H1 (cell line): ENCODE measurements around the gene ALG10. TPM values are rescaled to one million over a fixed set of nuclear protein-coding genes. Genes with fewer than 3 reads are reported as not detected.

Source experiments
- CTCF ChIA-PET: fragments of 300-600 bp; sonication (Branson Sonifier 250); formaldehyde crosslinking; loops from one replicate; lab custom pipeline; 2021; ENCODE audit not compliant: partially characterized antibody; lab: Charles Lee
- POLR2A ChIA-PET: fragments of 300-600 bp; sonication (Branson Sonifier 250); formaldehyde crosslinking; loops from one replicate; lab custom pipeline; 2021; ENCODE audit warnings: inconsistent platforms; ENCODE audit not compliant: partially characterized antibody; lab: Charles Lee
- DNase-seq, 2 experiments: peaks; one replicate each; pipeline versions ENCODE4 v3.0.0 to v3.0.0-alpha.2; 2010 to 2022; ENCODE audit warnings: low spot score in 2 of 2, low read depth in 1 of 2, mixed read lengths in 1 of 2
- FAIRE-seq: peaks from 2 replicates; lab custom pipeline; 2011; peaks lifted over from hg19 to GRCh38; lab: Jason Lieb, UNC
- H2AFZ ChIP-seq: 2 replicates; pipeline ENCODE4 v1.8.1; 2012; ENCODE audit warnings: low read length, inconsistent platforms
- H2AK5ac ChIP-seq: 2 replicates; pipeline ENCODE4 v1.6.1; 2013; ENCODE audit warnings: low read depth, low read length
- H2BK120ac ChIP-seq: replicated peaks from 2 replicates; pipeline ENCODE3; 2013; ENCODE audit warnings: low read depth, low read length, inconsistent platforms
- H2BK12ac ChIP-seq: 2 replicates; pipeline ENCODE4 v1.6.1; 2013; ENCODE audit warnings: low read depth, low read length
- H2BK15ac ChIP-seq: 2 replicates; pipeline ENCODE4 v1.6.1; 2013; ENCODE audit warnings: low read length
- H2BK20ac ChIP-seq: 2 replicates; pipeline ENCODE4 v1.6.1; 2013; ENCODE audit warnings: low read length
- H2BK5ac ChIP-seq: 2 replicates; pipeline ENCODE4 v1.6.1; 2013; ENCODE audit warnings: low read depth, low read length
- H3K14ac ChIP-seq: 2 replicates; pipeline ENCODE4 v1.6.1; 2013; ENCODE audit warnings: inconsistent platforms; ENCODE audit not compliant: insufficient read length
- H3K18ac ChIP-seq: 2 replicates; pipeline ENCODE4 v1.6.1; 2013; ENCODE audit warnings: low read length; ENCODE audit errors: extremely low read depth
- H3K23ac ChIP-seq: 2 replicates; pipeline ENCODE4 v1.6.1; 2013; ENCODE audit warnings: inconsistent platforms; ENCODE audit not compliant: insufficient read length
- H3K23me2 ChIP-seq: 2 replicates; pipeline ENCODE4 v1.6.1; 2013; ENCODE audit warnings: low read depth, low read length
- H3K27ac ChIP-seq: 2 replicates; pipeline ENCODE4 v1.6.1; 2011; ENCODE audit warnings: low read depth, low read length, inconsistent platforms
- H3K27me3 ChIP-seq, 4 experiments: replicated peaks in 1 of 4; 1 replicate in 1 of 4; 2 replicates in 3 of 4; pipeline versions ENCODE4 v1.6.1 to v1.8.1; 2011 to 2013; ENCODE audit warnings: low read length in 3 of 4, mild to moderate bottlenecking in 3 of 4, inconsistent platforms in 2 of 4, mixed read lengths in 2 of 4, moderate library complexity in 1 of 4; ENCODE audit not compliant: control insufficient read depth in 3 of 4, insufficient read depth in 3 of 4; ENCODE audit errors: extremely low read depth in 1 of 4
- H3K36me3 ChIP-seq, 4 experiments: 2 replicates each; pipeline versions ENCODE4 v1.6.1 to v1.8.1; 2011 to 2013; ENCODE audit warnings: mild to moderate bottlenecking in 4 of 4, low read length in 3 of 4, moderate library complexity in 2 of 4, control low read depth in 1 of 4, inconsistent platforms in 1 of 4; ENCODE audit not compliant: insufficient read depth in 4 of 4, control insufficient read depth in 2 of 4
- H3K4ac ChIP-seq: replicated peaks from 2 replicates; pipeline ENCODE3; 2013; ENCODE audit warnings: low read length, low read depth, mixed read lengths, inconsistent platforms; ENCODE audit not compliant: insufficient read length
- H3K4me1 ChIP-seq, 4 experiments: replicated peaks in 1 of 4; 1 replicate in 1 of 4; 2 replicates in 3 of 4; pipeline versions ENCODE4 v1.6.1 to v1.8.1; 2011 to 2013; ENCODE audit warnings: low read length in 3 of 4, inconsistent platforms in 2 of 4, mixed read lengths in 1 of 4; ENCODE audit not compliant: insufficient read depth in 4 of 4, control insufficient read depth in 3 of 4
- H3K4me2 ChIP-seq, 2 experiments: 2 replicates each; pipeline versions ENCODE4 v1.6.1 to v1.8.1; 2011 to 2013; ENCODE audit warnings: low read depth in 2 of 2, low read length in 2 of 2, control low read depth in 1 of 2, inconsistent platforms in 1 of 2, mild to moderate bottlenecking in 1 of 2; ENCODE audit not compliant: insufficient read depth in 1 of 2
- H3K4me3 ChIP-seq, 4 experiments: fragments of 200-600, 300-600 bp in 1 of 4; sonication (generic), shearing (Covaris generic), sonication (Bioruptor Twin) in 1 of 4; 2 replicates each; pipeline versions ENCODE4 v1.5.1 to v1.8.1; 2011 to 2016; ENCODE audit warnings: low read length in 4 of 4, low read depth in 3 of 4, control low read depth in 2 of 4, inconsistent platforms in 2 of 4, mild to moderate bottlenecking in 2 of 4, mixed read lengths in 1 of 4, moderate library complexity in 1 of 4; ENCODE audit not compliant: insufficient read depth in 2 of 4; ENCODE audit errors: extremely low read depth in 1 of 4
- H3K56ac ChIP-seq: replicated peaks from 2 replicates; pipeline ENCODE3; 2013; ENCODE audit warnings: low read depth, mild to moderate bottlenecking, mixed read lengths, low read length, inconsistent platforms; ENCODE audit not compliant: insufficient read length
- H3K79me1 ChIP-seq: 2 replicates; pipeline ENCODE4 v1.6.1; 2013; ENCODE audit warnings: low read depth, low read length, control low read depth
- H3K79me2 ChIP-seq, 2 experiments: 2 replicates each; pipeline versions ENCODE4 v1.6.1 to v1.8.1; 2012 to 2013; ENCODE audit warnings: low read length in 2 of 2, mild to moderate bottlenecking in 2 of 2, inconsistent platforms in 1 of 2; ENCODE audit not compliant: insufficient read depth in 2 of 2, control insufficient read depth in 1 of 2
- H3K9ac ChIP-seq, 4 experiments: replicated peaks in 1 of 4; 1 replicate in 1 of 4; 2 replicates in 3 of 4; pipeline versions ENCODE4 v1.6.1 to v1.8.1; 2011 to 2013; ENCODE audit warnings: low read depth in 3 of 4, low read length in 3 of 4, control low read depth in 2 of 4, mild to moderate bottlenecking in 2 of 4, moderate library complexity in 2 of 4, inconsistent platforms in 1 of 4; ENCODE audit errors: extremely low read depth in 1 of 4
- H3K9me3 ChIP-seq, 2 experiments: 2 replicates each; pipeline versions ENCODE4 v1.6.1 to v1.8.1; 2012 to 2013; ENCODE audit warnings: mild to moderate bottlenecking in 2 of 2, moderate library complexity in 2 of 2, control low read depth in 1 of 2, inconsistent platforms in 1 of 2, low read depth in 1 of 2, low read length in 1 of 2, mixed read lengths in 1 of 2; ENCODE audit not compliant: insufficient read depth in 2 of 2
- H4K20me1 ChIP-seq, 2 experiments: replicated peaks in 1 of 2; 2 replicates each; pipeline versions ENCODE3 to v1.8.1; 2011 to 2013; ENCODE audit warnings: inconsistent platforms in 2 of 2, low read length in 2 of 2, mild to moderate bottlenecking in 1 of 2; ENCODE audit not compliant: insufficient read depth in 2 of 2, control insufficient read depth in 1 of 2
- H4K5ac ChIP-seq: 2 replicates; pipeline ENCODE4 v1.6.1; 2013; ENCODE audit warnings: low read length, low read depth, mixed read lengths, inconsistent platforms; ENCODE audit not compliant: insufficient read length
- H4K8ac ChIP-seq: 2 replicates; pipeline ENCODE4 v1.8.0; 2013; ENCODE audit warnings: mild to moderate bottlenecking, moderate library complexity, low read length, inconsistent platforms; ENCODE audit not compliant: insufficient read depth; ENCODE audit errors: extremely low read depth
- H4K91ac ChIP-seq: replicated peaks from 2 replicates; pipeline ENCODE3; 2013; ENCODE audit warnings: low read length, mixed read lengths, inconsistent platforms; ENCODE audit not compliant: insufficient read length
- ATF2 ChIP-seq: IDR thresholded peaks from 2 replicates; pipeline ENCODE4 v1.6.1; 2012; ENCODE audit warnings: low read length, inconsistent platforms
- BCL11A ChIP-seq, 2 experiments: IDR thresholded peaks; one replicate each; pipeline ENCODE4 v1.6.1; 2011; ENCODE audit warnings: low read depth in 2 of 2, low read length in 2 of 2, mild to moderate bottlenecking in 2 of 2
- CTBP2 ChIP-seq: IDR thresholded peaks from 2 replicates; pipeline ENCODE4 v1.7.0; 2011; ENCODE audit warnings: borderline replicate concordance, mild to moderate bottlenecking, moderate library complexity, mixed read lengths, low read length; ENCODE audit not compliant: insufficient read depth, insufficient read length
- E2F6 ChIP-seq: IDR thresholded peaks from 2 replicates; pipeline ENCODE4 v1.6.1; 2012; ENCODE audit warnings: inconsistent platforms
- PHF8 ChIP-seq: fragments of 200-600 bp; sonication (generic); conservative IDR thresholded peaks from 2 replicates; pipeline ENCODE4 v1.7.1; 2012; ENCODE audit warnings: low read depth, mild to moderate bottlenecking, inconsistent platforms, low read length, moderate library complexity
- SIN3A ChIP-seq, 2 experiments: IDR thresholded peaks in 1 of 2; conservative IDR thresholded peaks in 1 of 2; 2 replicates each; pipeline ENCODE4 v1.6.1; 2011 to 2012; ENCODE audit warnings: low read length in 2 of 2, improper control_type of control experiment in 1 of 2, low read depth in 1 of 2, mild to moderate bottlenecking in 1 of 2
- SIX5 ChIP-seq: IDR thresholded peaks from 2 replicates; pipeline ENCODE4 v1.6.1; 2011; ENCODE audit warnings: mild to moderate bottlenecking, low read depth, low read length
- SP4 ChIP-seq: IDR thresholded peaks from 2 replicates; pipeline ENCODE4 v1.6.1; 2012; ENCODE audit warnings: low read length, inconsistent platforms
- TCF12 ChIP-seq: IDR thresholded peaks from 2 replicates; pipeline ENCODE4 v1.6.1; 2011; ENCODE audit warnings: low read depth, mild to moderate bottlenecking, low read length
- TEAD4 ChIP-seq: IDR thresholded peaks from 2 replicates; pipeline ENCODE4 v1.6.1; 2012; ENCODE audit warnings: low read depth, low read length, inconsistent platforms, mixed read lengths
- ZNF274 ChIP-seq: IDR thresholded peaks from 2 replicates; pipeline ENCODE4 v1.7.0; 2012; ENCODE audit warnings: low read length, borderline replicate concordance; ENCODE audit errors: extremely low read depth
- WGBS, 2 experiments: shearing (Covaris generic) in 1 of 2; methylation state at CpG; one replicate each; pipeline versions ENCODE4 v1.1.6 to v1.1.7; 2013 to 2015; ENCODE audit warnings: low lambda C conversion rate in 2 of 2, mixed read lengths in 2 of 2, inconsistent platforms in 1 of 2, low coverage in 1 of 2, missing lambda C conversion rate in 1 of 2; ENCODE audit not compliant: insufficient replicate concordance in 2 of 2, insufficient coverage in 1 of 2, insufficient read length in 1 of 2; ENCODE audit errors: extremely low coverage in 1 of 2, missing lambda C conversion rate in 1 of 2; 5-methylcytosine and 5-hydroxymethylcytosine counted together
- polyA plus RNA-seq, 7 experiments: library from polyadenylated mRNA; depleted of rRNA in 3 of 7; stranded (reverse) in 5 of 7; unstranded in 2 of 7; fragments of >200 nt in 5 of 7; fragments of 200-250 nt in 2 of 7; gene quantifications; 1 replicate in 5 of 7; 2 replicates in 1 of 7; 4 replicates in 1 of 7; pipeline versions ENCODE4 v1.2.1 to v1.2.3, GENCODE V29; 2011 to 2013; ENCODE audit warnings: missing spikeins in 2 of 7, mixed read lengths in 2 of 7
- total RNA-seq: library from RNA; stranded (reverse); fragmentation: NEBNext Ultra II Directional; extraction: Animal tissue kit (Norgen Biotek cat#: 25700); gene quantifications from 2 replicates; pipeline ENCODE4 v1.2.1, GENCODE V29; 2021

Gene ALG10
- total and polyA plus RNA-seq, 2 of the 8 experiments (the other 6 are each of a cell fraction or from before 2014, with no cell fraction given) = 9.1 to 11.0 TPM

- H2BK20ac ChIP-seq = no peak overlapping the region
- H3K4me3 ChIP-seq = no peak overlapping the region
- WGBS, 2 experiments = 88% methylated on average over 4 of the region's 4 CpGs; no CpG with 5 or more reads in 1 of the 2 experiments
- DNase-seq (no peak), FAIRE-seq (no peak)
- ChIA-PET POLR2A (no interaction called here), CTCF (interaction anchor here (0.6 kb wide), 1 partner anchor 543 kb away, joined by 3 read pairs; no protein-coding TSS in a partner anchor)
- H4K5ac ChIP-seq = no peak overlapping the region
- H2BK12ac ChIP-seq = no peak overlapping the region
- H3K9me3 ChIP-seq = no peaks in the 10 kb centered on the region
- no peaks in the 10 kb centered on the region for H3K79me1 ChIP-seq
- H4K20me1 ChIP-seq = no peaks in the 10 kb centered on the region
- no peak overlapping the region for H4K8ac ChIP-seq
- H3K14ac ChIP-seq = no peak overlapping the region
- H2BK5ac ChIP-seq = no peak overlapping the region
- H3K4me2 ChIP-seq = no peak overlapping the region
- H2AFZ ChIP-seq = no peak overlapping the region
- no peaks in the 10 kb centered on the region for H3K79me2 ChIP-seq
- no peak overlapping the region for H3K23ac ChIP-seq
- H3K27me3 ChIP-seq = no peaks in the 10 kb centered on the region
- H3K18ac ChIP-seq = no peak overlapping the region
- no peaks in the 10 kb centered on the region for H3K4me1 ChIP-seq
- no peak overlapping the region for H2AK5ac ChIP-seq
- no peaks in the 10 kb centered on the region for H3K36me3 ChIP-seq
- H2BK120ac ChIP-seq = no peak overlapping the region
- no peak overlapping the region for H3K9ac ChIP-seq
- H2BK15ac ChIP-seq = no peak overlapping the region
- no peak overlapping the region for H3K27ac ChIP-seq
- H3K56ac ChIP-seq = no peak overlapping the region
- H3K23me2 ChIP-seq = no peaks in the 10 kb centered on the region
- no peak overlapping the region for H4K91ac ChIP-seq
- no peak overlapping the region for H3K4ac ChIP-seq
- no peak for TF ChIP-seq SIN3A (conservative IDR thresholded peaks at IDR 0.05 in 1 of 2, IDR thresholded peaks at IDR 0.05 in 1 of 2; ENCODE audit: low read depth in 1 of 2, low read length in 2 of 2)
- TF ChIP-seq BCL11A (IDR thresholded peaks at IDR 0.05; ENCODE audit: low read depth in 2 of 2, low read length in 2 of 2) = no peak
- no peak for TF ChIP-seq E2F6
- no peak for TF ChIP-seq TEAD4
- no peak for TF ChIP-seq CTBP2
- no peak for TF ChIP-seq TCF12
- TF ChIP-seq SP4 = no peak
- TF ChIP-seq ZNF274 = no peak
- no peak for TF ChIP-seq ATF2
- no peak for TF ChIP-seq PHF8
- TF ChIP-seq SIX5 = no peak
Observed at GRCh38 chr12:33988197-33988805, 34.0 kb upstream of the ALG10 start.
